HG03469 (cell line): ENCODE results near the gene CSTPP1.
"Not testable (repeated sequence)": the region's sequence is repeated elsewhere in the genome, so short reads cannot be mapped to it uniquely, and the experiment has no call there.

Experiments
- ATAC-seq: cut with Tn5 transposase; IDR thresholded peaks from one replicate; pipeline ENCODE4 v1.9.1; 2021; ENCODE audit warnings: mild to moderate bottlenecking, moderate library complexity, moderate number of reproducible peaks; ENCODE audit not compliant: unreplicated experiment

Gene CSTPP1

DNA sequence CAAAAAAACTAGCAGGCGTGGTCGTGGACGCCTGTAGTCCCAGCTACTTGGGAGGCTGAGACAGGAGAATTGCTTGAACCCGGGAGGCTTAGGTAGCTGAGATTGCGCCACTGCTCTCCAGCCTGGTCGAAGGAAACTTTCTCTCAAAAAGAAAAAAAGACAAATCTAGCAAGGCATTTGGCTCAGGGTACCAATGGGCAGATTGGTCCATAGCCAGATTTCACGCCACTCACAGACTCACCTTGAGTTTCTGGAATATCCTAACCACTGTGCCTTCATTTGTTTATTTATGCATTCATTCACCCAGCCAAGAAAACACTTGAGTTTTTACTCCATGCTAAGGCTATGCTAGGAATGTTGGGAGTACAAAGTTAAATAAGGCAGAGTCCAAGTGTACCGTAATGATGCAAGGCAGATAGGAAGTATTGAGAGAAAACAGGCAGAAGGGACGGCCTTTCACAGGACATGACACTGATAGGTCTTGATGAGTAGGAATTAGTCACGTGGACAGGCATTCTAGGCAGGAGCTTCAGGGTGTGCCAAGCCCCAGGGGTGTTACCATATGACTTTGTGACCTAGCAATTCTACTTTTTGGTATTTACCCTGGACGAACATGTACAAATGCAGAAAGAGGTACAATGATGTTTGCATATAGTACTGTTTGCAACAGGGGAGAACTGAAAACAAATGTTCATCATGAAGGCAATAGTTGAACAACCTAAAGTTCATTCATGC, 252.7 kb downstream of the CSTPP1 start:
- ATAC-seq, result no peak

DNA sequence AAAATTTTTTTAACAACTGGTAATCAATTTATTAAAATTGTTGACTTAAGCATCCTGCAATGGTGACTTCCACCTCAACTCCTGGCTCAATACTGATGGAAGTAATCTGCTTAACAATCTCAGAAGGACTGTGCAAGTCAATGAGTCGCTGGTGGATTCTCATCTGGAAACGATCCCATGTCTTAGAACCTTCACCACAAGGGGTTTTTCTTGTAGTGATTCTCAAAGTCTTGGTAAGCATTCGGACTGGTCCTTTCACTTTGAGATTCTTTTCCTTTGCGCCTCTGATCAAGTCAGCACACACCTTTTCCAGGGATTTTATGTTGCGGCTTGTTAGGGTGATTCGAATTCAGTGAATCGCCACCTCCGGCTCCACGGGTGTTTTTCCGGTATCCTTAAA, 254.6 kb downstream of the CSTPP1 start:
- ATAC-seq, result not testable (repeated sequence)

DNA sequence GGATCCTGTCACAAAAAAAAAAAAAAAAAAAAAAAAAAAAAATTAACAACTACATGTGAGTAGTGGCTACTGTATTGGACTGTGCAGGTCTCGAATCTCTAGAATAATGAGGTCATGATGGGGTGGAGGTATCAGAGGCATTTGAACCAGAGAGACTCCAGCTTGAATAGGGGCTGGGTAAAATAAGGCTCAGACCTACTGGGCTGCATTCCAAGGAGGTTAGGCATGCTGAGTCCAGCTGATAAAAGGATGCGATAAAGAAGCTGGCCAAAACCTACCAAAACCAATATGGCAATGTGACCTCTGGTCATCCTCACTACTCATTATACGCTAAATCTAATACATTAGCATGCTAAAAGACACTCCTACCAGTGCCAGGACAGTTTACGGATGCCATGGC, 255.6 kb downstream of the CSTPP1 start:
- no peak for ATAC-seq

DNA sequence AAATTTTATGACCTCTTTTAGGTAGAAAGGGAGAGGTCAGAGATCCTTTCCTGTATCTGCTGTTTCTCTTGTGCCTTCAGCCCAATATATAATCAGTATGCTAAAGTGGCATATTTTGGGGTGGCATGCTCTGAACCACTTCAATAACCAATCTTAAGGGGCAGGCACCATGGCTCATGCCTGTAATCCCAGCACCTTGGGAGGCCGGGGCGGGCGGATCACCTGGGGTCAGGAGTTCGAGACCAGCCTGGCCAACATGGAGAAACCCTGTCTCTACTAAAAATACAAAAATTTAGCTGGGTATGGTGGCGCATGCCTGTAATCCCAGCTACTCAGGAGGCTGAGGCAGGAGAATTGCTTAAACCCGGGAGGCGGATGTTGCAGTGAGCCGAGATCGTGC, 261.6 kb downstream of the CSTPP1 start:
- ATAC-seq, result not testable (repeated sequence)

DNA sequence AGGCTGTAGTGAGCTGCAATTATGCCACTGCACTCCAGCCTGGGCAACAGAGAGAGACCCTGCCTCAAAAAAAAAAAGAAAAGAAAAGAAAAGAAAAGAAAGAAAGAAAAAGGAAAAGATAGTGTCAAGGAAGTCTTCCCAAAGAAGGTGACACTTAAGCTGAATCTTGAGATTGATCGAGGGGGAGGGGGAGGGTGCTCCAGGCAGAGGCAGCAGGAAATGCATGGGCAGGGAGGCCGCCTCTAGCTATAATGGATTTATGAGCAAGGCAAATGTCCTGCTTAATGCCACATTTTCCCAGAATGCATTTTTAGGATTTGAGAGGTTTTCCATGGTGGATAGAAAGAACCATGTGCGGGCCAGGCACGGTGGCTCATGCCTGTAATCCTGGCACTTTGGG, 264.5 kb downstream of the CSTPP1 start:
- ATAC-seq, result no peak

DNA sequence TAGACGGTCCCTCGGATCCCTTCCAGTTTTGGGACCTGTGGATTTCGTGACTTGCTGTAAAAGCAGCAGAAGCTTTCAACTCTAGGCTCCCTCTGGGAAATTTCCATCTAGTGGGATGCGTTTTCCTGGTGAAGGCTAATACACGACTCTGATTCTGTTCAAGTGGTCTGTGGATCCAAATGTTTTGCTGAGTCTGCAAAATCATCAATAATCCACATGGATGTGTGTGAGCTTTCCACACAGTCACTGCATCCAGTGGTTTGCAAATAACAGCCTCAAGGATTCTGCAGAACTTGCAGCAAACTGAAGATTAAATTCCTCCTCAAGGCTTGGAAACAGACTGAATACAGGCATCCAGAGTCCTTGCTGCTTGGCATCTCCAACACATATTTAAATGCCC, 266.0 kb downstream of the CSTPP1 start:
- no peak for ATAC-seq

DNA sequence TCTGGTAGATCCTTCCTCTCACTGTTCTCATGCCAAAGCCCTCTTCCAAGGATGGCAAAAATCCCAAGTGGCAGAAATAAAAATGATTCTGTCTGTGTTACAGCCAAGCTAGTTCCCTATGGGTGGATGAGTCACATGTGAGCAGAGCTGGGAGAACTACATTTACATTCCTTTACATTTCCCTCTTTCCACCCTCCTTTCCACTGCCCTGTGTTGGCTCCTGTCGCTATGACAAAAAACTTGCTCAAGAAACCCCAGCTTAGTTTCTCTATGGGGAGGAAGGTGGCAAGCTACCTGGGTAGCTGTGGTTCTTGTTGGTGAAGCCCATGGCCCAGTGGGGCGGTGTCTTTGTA, 268.1 kb downstream of the CSTPP1 start:
- ATAC-seq, result no peak

DNA sequence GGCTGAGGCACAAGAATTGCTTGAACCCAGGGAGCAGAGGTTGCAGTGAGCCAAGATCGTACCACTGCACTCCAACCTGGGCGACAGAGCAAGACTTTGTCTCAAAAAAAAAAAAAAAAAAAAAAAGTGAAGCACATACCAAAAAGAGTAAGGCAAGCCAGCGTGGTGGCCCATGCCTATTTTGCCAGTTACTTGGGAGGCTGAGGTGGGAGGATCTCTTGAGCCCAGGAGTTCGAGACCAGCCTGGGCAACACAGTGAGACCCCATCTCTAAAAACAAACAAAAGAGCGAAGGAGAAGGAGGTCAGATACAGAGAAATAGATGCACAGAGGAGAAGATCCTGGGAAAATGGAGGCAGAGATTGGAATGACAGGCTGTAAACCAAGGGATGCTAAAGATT, 270.0 kb downstream of the CSTPP1 start:
- not testable (repeated sequence) for ATAC-seq

DNA sequence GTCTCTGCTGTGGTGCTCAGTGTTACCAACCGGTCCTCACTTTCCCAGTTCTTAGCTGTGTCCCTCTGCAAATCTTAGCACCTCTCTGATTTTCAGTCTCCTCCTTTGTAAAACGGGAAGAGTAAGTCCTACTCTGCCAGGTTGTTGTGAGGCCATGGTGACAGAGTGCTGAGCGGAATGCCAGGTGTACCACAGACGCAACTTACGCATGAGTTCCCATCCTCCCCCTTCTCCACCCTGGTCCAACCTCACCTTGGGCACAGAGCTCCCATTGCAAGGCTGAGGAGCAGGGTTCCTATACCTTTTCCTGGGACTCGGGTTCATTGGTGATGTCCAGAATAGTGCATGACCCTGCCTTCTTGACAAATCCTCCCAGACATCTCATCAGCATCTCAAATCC, 270.9 kb downstream of the CSTPP1 start:
- ATAC-seq, result no peak

DNA sequence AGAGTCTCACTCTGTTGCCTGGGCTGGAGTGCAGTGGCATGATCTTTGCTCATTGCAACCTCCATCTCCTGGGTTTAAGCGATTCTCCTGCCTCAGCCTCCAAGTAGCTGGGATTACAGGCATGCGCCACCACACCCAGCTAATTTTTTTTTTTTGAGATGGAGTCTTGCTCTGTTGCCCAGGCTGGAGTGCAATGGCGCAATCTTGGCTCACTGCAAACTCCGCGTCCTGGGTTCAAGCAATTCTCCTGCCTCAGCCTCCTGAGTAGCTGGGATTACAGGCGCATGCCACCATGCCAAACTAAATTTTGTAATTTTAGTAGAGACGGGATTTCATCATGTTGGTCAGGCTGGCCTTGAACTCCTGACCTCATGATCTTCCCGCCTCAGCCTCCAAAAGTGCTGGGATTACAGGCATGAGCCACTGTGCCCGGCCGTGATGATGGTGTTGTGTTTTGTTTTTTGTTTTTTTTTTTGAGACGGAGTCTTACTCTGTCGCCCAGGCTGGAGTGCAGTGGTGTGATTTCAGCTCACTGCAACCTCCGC, 271.5 kb downstream of the CSTPP1 start:
- not testable (repeated sequence) for ATAC-seq

DNA sequence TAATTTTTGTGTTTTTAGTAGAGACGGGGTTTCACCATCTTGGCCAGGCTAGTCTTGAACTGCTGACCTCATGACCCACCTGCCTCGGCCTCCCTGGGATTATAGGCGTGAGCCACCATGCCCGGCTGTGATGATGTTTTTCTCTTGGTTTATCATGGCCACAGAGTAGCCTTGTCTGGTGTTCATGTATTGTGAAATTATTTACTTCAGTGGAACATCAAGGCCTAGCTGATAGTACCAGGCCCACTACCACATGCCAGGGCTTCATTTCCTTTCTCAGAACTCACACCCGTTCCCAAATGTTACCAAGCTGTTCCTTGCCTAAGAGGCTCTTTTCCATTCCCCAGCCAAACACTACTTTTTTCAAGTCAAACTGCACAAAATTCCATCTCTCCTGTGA, 272.1 kb downstream of the CSTPP1 start:
- no peak for ATAC-seq
